ENCODE measurements around the gene PHLDB3. TPM values are rescaled to one million over a fixed set of nuclear protein-coding genes. Genes with fewer than 3 reads are reported as not detected.

The PHLDB3 gene
- total RNA-seq, 1 experiment from 2014 or later = 33.1 TPM

GRCh38 chr19:43476606-43477005 is 27.9 kb downstream of the PHLDB3 start:
- Mint-ChIP-seq H3K4me1 (ENCODE audit: low read depth, unreplicated experiment) (peaks cover 6% of the 10 kb centered on the region), H3K27ac (ENCODE audit: unreplicated experiment) (no peak overlapping the region), H3K36me3 (ENCODE audit: insufficient read depth, unreplicated experiment) (peaks cover 21% of the 10 kb centered on the region), H3K27me3 (ENCODE audit: insufficient read depth, unreplicated experiment) (no peaks in the 10 kb centered on the region), H3K4me3 (ENCODE audit: unreplicated experiment) (no peak overlapping the region), H3K9me3 (ENCODE audit: unreplicated experiment) (no peaks in the 10 kb centered on the region)
- TF ChIP-seq CTCF (IDR thresholded peaks at IDR 0.05; ENCODE audit: insufficient read depth in 1 of 2, low read depth in 1 of 2, low read length in 1 of 2, severe bottlenecking in 1 of 2, unreplicated experiment in 1 of 2) = no peak
- no peaks in the 10 kb centered on the region for H3K9me3 ChIP-seq
- ChIA-PET CTCF (no interaction called here), POLR2A (no interaction called here)
- H3K36me3 ChIP-seq (ENCODE audit: control insufficient read depth, insufficient read depth, low read length) = no peaks in the 10 kb centered on the region
- no peak for DNase-seq
- peaks cover 14% of the 10 kb centered on the region for H3K4me1 ChIP-seq
- intact Hi-C loops (cut with micrococcal nuclease; ENCODE audit: unreplicated experiment) = no loop called here
- no peak overlapping the region for H3K4me3 ChIP-seq (ENCODE audit: low read depth, low read length)
- no TSS peak for BruUV-seq (replicated peaks)
- H3K27me3 ChIP-seq (replicated peaks; ENCODE audit: control insufficient read depth, insufficient read depth, low read length) = no peaks in the 10 kb centered on the region

- peak overlapping the region; percentile 30 for H3K4me3 ChIP-seq (ENCODE audit: low read depth, low read length)
- intact Hi-C loops (cut with micrococcal nuclease; ENCODE audit: unreplicated experiment) = loop anchor here (1.0 kb wide), 2 partner anchors 12 to 29 kb away; partner anchors contain the start of gene PHLDB3
- peaks cover 6% of the 10 kb centered on the region for H3K4me1 Mint-ChIP-seq (ENCODE audit: low read depth, unreplicated experiment)
Observed at GRCh38 chr19:43474986-43475705, 29.4 kb downstream of the PHLDB3 start.

GRCh38 chr19:43474487-43474886 is 30.1 kb downstream of the PHLDB3 start:
- no peaks in the 10 kb centered on the region for H3K9me3 Mint-ChIP-seq (ENCODE audit: unreplicated experiment)
- no TSS peak for BruUV-seq (replicated peaks)
- no peaks in the 10 kb centered on the region for H3K27me3 Mint-ChIP-seq (ENCODE audit: insufficient read depth, unreplicated experiment)
- H3K4me3 ChIP-seq (ENCODE audit: low read depth, low read length) = peak overlapping the region; percentile 30; the same call in 1 of the 2 replicates
- H3K4me1 Mint-ChIP-seq (ENCODE audit: low read depth, unreplicated experiment) = peaks cover 6% of the 10 kb centered on the region
- H3K36me3 ChIP-seq (ENCODE audit: control insufficient read depth, insufficient read depth, low read length) = no peaks in the 10 kb centered on the region
- H3K9me3 ChIP-seq = no peaks in the 10 kb centered on the region
- no peak for DNase-seq
- H3K27me3 ChIP-seq (replicated peaks; ENCODE audit: control insufficient read depth, insufficient read depth, low read length) = no peaks in the 10 kb centered on the region
- H3K4me3 Mint-ChIP-seq (ENCODE audit: unreplicated experiment) = peak overlapping the region; percentile 89
- peaks cover 14% of the 10 kb centered on the region for H3K4me1 ChIP-seq
- peaks cover 19% of the 10 kb centered on the region for H3K36me3 Mint-ChIP-seq (ENCODE audit: insufficient read depth, unreplicated experiment)
- TF ChIP-seq CTCF (IDR thresholded peaks at IDR 0.05; ENCODE audit: insufficient read depth in 1 of 2, low read depth in 1 of 2, low read length in 1 of 2, severe bottlenecking in 1 of 2, unreplicated experiment in 1 of 2) = no peak
- CTCF ChIA-PET = interaction anchor here (0.9 to 1.6 kb wide), 4 partner anchors 11 to 120 kb away, joined by 3 to 6 read pairs (median 4); no protein-coding TSS in a partner anchor
- POLR2A ChIA-PET = interaction anchor here (0.6 to 1.0 kb wide), 3 partner anchors 10 to 50 kb away, joined by 3 to 5 read pairs (median 4); no protein-coding TSS in a partner anchor
- peak overlapping the region; percentile 95 for H3K27ac Mint-ChIP-seq (ENCODE audit: unreplicated experiment)
- intact Hi-C loops (cut with micrococcal nuclease; ENCODE audit: unreplicated experiment) = no loop called here

More at GRCh38 chr19:43474986-43475705, 29.4 kb downstream of the PHLDB3 start:
- H3K27me3 ChIP-seq (replicated peaks; ENCODE audit: control insufficient read depth, insufficient read depth, low read length) = no peaks in the 10 kb centered on the region
- peak; percentile 96 to 99 for DNase-seq
- Mint-ChIP-seq H3K9me3 (ENCODE audit: unreplicated experiment) (no peaks in the 10 kb centered on the region), H3K36me3 (ENCODE audit: insufficient read depth, unreplicated experiment) (peaks cover 19% of the 10 kb centered on the region), H3K27me3 (ENCODE audit: insufficient read depth, unreplicated experiment) (no peaks in the 10 kb centered on the region), H3K4me3 (ENCODE audit: unreplicated experiment) (peak overlapping the region; percentile 89), H3K27ac (ENCODE audit: unreplicated experiment) (peak overlapping the region; percentile 95)
- CTCF ChIA-PET = interaction anchor here (0.9 to 1.4 kb wide), 3 partner anchors 12 to 120 kb away, joined by 3 to 6 read pairs (median 4); no protein-coding TSS in a partner anchor
- H3K9me3 ChIP-seq = no peaks in the 10 kb centered on the region
- no TSS peak for BruUV-seq (replicated peaks)
- peaks cover 14% of the 10 kb centered on the region for H3K4me1 ChIP-seq
- POLR2A ChIA-PET = interaction anchor here (0.7 to 1.0 kb wide), 2 partner anchors 11 to 12 kb away, joined by 4 to 5 read pairs; no protein-coding TSS in a partner anchor
- H3K36me3 ChIP-seq (ENCODE audit: control insufficient read depth, insufficient read depth, low read length) = no peaks in the 10 kb centered on the region
- TF ChIP-seq CTCF (IDR thresholded peaks at IDR 0.05; ENCODE audit: insufficient read depth in 1 of 2, low read depth in 1 of 2, low read length in 1 of 2, severe bottlenecking in 1 of 2, unreplicated experiment in 1 of 2) = no peak

Measured in Caco-2 (cell line).